SU-DHL-6 (cell line): ENCODE results near the gene CCDC70.

Experiments used
- EZH2phosphoT487 ChIP-seq: fragments of 200-600 bp; sonication (generic), shearing (Covaris generic); conservative IDR thresholded peaks from 2 replicates; pipeline ENCODE4 v1.6.1; 2018; ENCODE audit warnings: mild to moderate bottlenecking, antibody characterized with exemption, low read length, moderate library complexity, mixed read lengths
- TF ChIP-seq, protein P1 (sequence below): fragments of 200-600 bp; sonication (generic); IDR thresholded peaks from one replicate; pipeline ENCODE4 v1.5.1; 2017; ENCODE audit warnings: antibody characterized with exemption, mild to moderate bottlenecking, low read length, moderate library complexity; ENCODE audit not compliant: insufficient read depth, poor library complexity, severe bottlenecking

DNA sequence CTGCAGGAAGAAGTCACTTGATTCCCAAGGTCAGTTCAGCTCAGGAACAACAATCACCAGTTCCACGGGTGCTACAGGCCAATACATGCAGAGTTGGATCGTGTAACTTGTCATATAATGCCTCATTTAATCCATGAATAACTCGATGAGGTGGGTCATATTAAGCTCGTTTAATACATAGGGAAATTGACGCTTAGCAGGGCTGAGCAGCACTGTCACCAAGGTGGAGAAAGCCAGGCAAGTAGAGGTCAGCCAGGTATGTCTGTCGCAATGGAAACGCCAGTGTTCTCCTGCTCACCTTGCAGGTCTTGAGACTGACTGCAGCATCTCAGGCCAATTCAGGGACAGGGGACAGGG, 52.3 kb downstream of the CCDC70 start:
- TF ChIP-seq EZH2phosphoT487 = no peak
- TF ChIP-seq, protein P1, sequence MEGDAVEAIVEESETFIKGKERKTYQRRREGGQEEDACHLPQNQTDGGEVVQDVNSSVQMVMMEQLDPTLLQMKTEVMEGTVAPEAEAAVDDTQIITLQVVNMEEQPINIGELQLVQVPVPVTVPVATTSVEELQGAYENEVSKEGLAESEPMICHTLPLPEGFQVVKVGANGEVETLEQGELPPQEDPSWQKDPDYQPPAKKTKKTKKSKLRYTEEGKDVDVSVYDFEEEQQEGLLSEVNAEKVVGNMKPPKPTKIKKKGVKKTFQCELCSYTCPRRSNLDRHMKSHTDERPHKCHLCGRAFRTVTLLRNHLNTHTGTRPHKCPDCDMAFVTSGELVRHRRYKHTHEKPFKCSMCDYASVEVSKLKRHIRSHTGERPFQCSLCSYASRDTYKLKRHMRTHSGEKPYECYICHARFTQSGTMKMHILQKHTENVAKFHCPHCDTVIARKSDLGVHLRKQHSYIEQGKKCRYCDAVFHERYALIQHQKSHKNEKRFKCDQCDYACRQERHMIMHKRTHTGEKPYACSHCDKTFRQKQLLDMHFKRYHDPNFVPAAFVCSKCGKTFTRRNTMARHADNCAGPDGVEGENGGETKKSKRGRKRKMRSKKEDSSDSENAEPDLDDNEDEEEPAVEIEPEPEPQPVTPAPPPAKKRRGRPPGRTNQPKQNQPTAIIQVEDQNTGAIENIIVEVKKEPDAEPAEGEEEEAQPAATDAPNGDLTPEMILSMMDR = no peak
